OCI-M2 (cell line): ENCODE measurements around the gene PEAK1.
"Not testable (repeated sequence)": the region's sequence is repeated elsewhere in the genome, so short reads cannot be mapped to it uniquely, and the experiment has no call there.

Experiments used
- DNase-seq: peaks from one replicate; lab custom pipeline; 2025; ENCODE audit not compliant: unreplicated experiment; lab: John Stamatoyannopoulos, UW

PEAK1 gene

DNA sequence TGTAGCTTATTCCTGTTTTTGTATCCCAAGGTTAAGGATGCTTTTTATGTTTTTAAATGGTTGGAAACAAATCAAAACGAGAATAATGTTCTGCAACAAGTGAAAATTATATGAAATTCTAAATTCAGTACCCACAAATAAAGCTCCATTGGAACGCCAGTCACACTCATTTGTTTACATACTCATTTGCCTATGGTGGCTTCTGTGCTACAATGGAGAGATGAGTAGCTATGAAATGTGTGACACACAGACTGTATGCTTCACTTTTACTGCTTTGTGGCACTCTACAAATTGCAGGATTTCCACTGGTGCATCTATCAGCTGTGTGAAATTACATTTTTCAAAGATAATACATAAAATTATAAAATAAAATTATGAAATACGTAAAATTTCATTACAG is 236.8 kb downstream of the PEAK1 start:
- DNase-seq: no peak

DNA sequence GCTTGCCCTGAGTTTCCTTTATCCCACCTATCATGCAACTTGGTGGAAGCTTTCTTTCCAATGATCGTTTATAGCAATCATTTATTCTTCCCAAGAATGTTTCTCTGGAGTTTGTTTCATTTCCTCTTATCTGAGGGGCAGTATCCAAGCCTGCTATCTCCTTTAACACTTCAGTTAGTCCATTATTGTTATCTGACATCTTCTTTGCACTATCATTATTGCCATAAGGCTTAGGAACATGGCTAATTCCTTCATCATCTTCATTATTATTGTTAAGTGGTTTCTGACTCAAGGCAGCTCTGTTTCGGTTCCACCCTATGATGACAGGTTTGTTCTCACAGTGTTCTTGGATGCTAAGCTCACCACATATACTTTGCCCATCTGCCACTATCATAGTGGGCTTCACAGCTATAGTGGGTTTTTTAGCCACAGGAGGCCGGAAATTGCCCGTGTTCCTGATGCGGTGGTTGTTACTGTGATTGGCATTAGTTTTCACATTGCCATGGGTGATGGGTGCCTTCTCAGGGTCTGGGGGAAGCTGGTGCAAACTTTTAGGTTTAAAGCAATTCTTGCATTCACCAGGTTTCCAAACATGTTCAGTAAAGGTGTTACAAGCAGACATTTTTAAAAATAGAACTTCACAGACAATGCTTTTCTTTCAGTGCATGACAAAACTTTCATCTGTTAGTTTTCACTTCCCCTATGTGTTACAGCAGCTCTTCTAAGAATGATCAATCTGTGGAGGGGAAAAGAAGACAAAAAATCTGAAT is 238.4 kb downstream of the PEAK1 start:
- DNase-seq: no peak

DNA sequence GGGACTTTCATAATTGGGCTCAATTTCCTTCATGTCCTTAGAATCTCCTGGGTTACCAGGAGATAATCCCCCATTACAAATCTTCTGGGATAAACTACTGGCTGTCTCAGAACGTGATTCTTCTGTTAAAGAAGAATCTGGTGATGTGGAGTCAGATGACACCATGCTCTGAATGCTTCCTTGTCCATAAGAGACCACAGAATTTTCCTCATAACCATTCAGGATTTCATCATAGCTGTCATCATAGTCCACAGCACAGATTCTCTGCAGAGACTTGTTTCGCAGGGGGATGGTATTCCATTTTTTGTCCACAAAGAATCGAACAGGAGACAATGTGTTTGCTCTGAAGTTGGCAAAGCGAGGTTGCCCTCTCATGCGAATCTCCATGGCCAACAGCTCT is 239.1 kb downstream of the PEAK1 start:
- DNase-seq: no peak

DNA sequence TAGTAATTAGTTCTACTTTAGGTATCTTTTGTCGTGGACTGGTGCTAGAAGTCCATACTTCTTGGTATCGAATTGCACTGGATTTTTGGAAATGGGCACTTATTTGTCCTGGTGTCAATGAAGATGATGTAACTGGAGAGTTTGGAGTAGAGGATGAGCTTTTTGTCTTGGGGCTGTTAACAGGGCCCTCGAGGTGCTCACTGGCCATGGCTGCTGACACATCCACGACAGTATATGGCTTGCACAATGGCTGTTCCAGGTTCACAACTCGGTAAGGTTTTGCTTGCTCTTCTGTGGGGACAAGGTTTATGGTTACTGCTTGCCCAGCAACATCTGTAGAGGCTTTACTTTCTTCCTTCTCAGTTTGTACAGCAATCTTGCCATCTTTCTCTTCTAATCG is 239.6 kb downstream of the PEAK1 start:
- no peak for DNase-seq

DNA sequence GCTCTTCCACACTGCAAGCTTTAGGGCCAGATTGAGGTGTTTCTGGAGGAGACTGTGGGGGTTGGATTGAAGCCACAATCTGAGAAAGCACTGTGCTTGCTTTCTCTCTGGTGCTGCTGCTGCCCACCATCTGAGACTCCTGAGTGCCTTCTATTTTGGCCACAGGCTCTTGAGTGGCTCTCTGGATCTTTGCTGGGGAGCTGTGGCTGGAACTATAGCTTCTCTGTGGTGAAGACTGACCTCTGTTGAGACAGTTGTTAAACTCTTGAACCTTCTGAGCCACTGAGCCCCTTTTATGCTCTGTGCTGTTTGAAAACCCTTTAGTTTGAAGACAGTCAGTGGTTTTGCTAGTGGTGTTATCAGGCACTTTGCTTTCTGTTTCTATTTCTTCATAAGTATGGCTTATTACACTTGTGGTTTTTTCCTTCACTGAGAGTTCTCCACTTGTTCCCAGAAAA is 240.3 kb downstream of the PEAK1 start:
- DNase-seq: no peak

DNA sequence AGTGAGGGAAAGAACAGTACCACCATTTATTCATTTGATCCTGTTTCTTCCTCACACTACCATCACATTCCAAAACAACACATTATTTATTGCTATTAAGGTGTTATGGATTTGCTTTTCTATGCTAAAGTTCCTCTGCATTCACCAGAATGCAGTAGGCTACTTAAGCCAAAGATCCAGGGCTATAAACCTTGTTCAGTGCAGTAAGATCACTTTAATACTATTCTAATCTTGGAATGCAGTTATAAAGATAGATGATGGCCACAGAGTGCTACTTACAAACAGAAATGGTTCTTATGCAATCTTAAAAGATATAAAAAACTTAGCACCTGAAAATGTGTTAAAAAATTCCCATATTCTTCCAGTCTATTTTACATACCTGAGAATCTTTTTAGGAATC is 241.5 kb downstream of the PEAK1 start:
- DNase-seq: no peak

DNA sequence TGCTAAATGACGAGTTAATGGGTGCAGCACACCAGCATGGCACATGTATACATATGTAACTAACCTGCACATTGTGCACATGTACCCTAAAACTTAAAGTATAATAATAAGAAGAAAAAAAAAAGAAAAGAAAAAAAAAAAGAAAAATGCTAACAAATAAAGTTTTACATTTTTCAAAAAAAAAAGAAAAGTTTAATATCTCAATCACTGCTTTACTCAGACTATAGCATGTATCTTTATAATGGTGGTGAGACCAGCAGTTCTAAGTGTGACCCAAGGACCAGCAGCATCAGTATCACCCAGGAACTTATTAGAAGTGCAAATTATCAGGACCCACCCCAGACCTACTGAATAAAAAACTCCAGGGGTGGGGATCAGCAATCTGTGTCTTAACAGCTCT is 243.8 kb downstream of the PEAK1 start:
- not testable (repeated sequence) for DNase-seq

- no peak for DNase-seq
These were observed 246.4 kb downstream of the PEAK1 start for GRCh38 chr15:77173487-77173886.

- no peak for DNase-seq
These were observed 248.5 kb downstream of the PEAK1 start for GRCh38 chr15:77171221-77171967.

- DNase-seq: no peak
These were observed 251.3 kb downstream of the PEAK1 start for GRCh38 chr15:77168616-77169015.

DNA sequence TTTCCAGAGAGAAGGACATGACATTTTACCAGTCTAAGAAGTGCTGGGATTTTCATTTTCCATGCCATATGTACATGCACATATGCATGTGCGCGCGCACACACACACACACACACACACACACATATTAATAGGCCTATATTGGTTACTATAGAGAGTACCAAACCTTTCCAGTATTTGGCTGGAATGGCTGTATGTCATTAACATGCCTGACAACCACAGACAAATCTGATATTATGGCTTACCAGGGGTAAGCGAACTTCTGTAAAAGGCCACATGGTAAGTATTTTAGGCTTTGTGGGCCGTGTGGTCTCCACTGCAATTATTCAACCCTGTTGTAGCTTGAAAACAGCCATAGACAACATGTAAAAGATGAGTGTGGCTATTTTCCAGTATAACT is 251.8 kb downstream of the PEAK1 start:
- DNase-seq: no peak

GRCh38 chr15:77167406-77167805 is 252.5 kb downstream of the PEAK1 start:
- DNase-seq: no peak

- DNase-seq: no peak
These were observed 256.0 kb downstream of the PEAK1 start for GRCh38 chr15:77163781-77164384.

- no peak for DNase-seq
These were observed 256.9 kb downstream of the PEAK1 start for GRCh38 chr15:77162872-77163633.

- DNase-seq: no peak
These were observed 259.1 kb downstream of the PEAK1 start for GRCh38 chr15:77160562-77161478.

DNA sequence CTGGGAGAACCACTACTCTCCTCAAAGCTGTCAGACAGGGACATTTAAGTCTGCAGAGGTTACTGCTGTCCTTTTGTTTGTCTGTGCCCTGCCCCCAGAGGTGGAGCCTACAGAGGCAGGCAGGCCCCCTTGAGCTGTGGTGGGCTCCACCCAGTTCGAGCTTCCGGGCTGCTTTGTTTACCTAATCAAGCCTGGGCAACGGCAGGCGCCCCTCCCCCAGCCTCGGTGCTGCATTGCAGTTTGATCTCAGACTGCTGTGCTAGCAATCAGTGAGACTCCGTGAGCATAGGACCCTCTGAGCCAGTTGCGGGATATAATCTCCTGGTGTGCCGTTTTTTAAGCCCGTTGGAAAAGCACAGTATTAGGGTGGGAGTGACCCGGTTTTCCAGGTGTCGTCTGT is 263.9 kb downstream of the PEAK1 start:
- DNase-seq: not testable (repeated sequence)

GRCh38 chr15:77148191-77148590 is 271.7 kb downstream of the PEAK1 start:
- no peak for DNase-seq

DNA sequence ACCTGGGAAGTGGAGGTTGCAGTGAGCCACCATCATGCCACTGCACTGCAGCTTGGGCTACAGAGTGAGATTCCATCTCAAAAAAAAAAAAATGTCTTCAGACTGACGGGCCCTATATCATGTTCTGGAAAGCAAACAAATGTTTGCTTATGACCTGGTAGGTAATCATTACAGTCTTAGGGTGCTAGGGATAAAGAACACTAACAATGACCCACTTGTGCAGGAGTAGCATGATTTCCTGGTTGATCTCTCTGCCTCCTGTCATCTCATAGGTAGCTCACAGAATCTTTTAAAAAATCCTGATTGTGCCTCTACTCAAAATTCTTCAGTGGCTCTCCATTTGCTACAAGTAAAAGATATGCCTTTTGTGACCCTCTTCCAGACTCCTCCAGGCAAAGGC is 274.5 kb downstream of the PEAK1 start:
- DNase-seq: no peak

DNA sequence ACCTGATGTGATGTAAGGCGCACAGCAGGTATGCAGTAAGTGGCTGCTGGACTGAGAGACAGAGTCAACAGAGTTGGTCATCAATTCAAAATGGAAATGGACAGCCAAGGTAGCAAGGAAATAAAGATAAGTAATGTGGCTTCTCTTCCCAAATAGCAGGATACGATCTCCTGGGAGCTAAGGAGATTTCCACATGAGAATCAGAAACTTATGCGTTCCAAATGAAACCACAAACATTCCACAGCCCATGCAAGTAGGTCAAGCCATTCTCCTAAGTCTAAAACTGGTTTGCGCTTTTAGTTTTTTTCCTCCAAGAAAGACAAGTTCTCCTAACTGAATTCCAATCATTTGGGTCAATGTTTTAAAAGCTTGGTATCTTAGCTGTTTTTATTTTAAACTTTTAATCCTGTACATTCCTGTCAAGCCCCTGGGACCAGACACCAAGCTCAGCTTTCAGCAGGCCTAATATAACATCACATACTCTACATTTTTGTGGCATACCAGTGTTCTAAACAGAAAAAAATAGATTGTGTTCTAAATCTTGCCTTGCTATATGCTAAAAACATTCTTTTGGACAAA is 275.3 kb downstream of the PEAK1 start:
- no peak for DNase-seq

GRCh38 chr15:77144026-77144425 is 275.9 kb downstream of the PEAK1 start:
- DNase-seq: no peak
